Fibroblast of mammary gland (primary cell): ENCODE results near the gene INPP5A.

ENCODE experiments used
- DNase-seq: peaks from one replicate; pipeline ENCODE4 v3.0.0-alpha.2; 2010; ENCODE audit warnings: low read depth
- H3K4me3 ChIP-seq: 2 replicates; pipeline ENCODE4 v1.5.1; 2011; ENCODE audit warnings: low read depth, mild to moderate bottlenecking, low read length, moderate library complexity; ENCODE audit not compliant: control insufficient read depth
- TF ChIP-seq, protein P1 (sequence below): conservative IDR thresholded peaks from 2 replicates; pipeline ENCODE4 v1.5.1; 2011; ENCODE audit warnings: low read depth, low read length, inconsistent platforms; ENCODE audit not compliant: control insufficient read depth, insufficient read depth

INPP5A gene

DNA sequence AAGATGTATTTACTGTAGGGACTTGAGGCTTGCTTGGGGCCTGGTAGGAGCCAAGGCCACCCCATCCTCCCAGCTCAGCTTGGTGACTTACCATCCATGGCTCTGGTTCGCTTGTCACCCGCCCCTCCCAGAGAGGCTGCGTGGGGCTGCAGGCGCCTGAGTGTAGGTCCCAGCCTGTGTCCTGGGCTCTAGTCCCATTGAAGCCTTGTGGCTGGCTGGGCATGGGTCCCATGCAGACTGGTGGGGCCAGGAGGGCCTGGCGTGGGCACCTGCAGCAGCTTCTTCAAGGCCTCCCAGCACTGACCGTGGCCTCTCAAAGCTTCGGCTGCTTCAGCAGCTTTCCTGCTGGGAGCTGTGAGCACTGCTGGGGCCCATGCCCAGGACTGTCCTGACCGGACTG lies 118.1 kb downstream of the INPP5A start:
- H3K4me3 ChIP-seq, result no peak overlapping the region
- no peak for DNase-seq
- TF ChIP-seq, protein P1, sequence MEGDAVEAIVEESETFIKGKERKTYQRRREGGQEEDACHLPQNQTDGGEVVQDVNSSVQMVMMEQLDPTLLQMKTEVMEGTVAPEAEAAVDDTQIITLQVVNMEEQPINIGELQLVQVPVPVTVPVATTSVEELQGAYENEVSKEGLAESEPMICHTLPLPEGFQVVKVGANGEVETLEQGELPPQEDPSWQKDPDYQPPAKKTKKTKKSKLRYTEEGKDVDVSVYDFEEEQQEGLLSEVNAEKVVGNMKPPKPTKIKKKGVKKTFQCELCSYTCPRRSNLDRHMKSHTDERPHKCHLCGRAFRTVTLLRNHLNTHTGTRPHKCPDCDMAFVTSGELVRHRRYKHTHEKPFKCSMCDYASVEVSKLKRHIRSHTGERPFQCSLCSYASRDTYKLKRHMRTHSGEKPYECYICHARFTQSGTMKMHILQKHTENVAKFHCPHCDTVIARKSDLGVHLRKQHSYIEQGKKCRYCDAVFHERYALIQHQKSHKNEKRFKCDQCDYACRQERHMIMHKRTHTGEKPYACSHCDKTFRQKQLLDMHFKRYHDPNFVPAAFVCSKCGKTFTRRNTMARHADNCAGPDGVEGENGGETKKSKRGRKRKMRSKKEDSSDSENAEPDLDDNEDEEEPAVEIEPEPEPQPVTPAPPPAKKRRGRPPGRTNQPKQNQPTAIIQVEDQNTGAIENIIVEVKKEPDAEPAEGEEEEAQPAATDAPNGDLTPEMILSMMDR, result no peak

- H3K4me3 ChIP-seq, result no peak overlapping the region
- TF ChIP-seq, protein P1, result no peak
- no peak for DNase-seq
These were observed 118.9 kb downstream of the INPP5A start for GRCh38 chr10:132656283-132657126.

- H3K4me3 ChIP-seq, result no peak overlapping the region
- no peak for DNase-seq
- TF ChIP-seq, protein P1, result no peak
These were observed 119.6 kb downstream of the INPP5A start for GRCh38 chr10:132657127-132657706.

DNA sequence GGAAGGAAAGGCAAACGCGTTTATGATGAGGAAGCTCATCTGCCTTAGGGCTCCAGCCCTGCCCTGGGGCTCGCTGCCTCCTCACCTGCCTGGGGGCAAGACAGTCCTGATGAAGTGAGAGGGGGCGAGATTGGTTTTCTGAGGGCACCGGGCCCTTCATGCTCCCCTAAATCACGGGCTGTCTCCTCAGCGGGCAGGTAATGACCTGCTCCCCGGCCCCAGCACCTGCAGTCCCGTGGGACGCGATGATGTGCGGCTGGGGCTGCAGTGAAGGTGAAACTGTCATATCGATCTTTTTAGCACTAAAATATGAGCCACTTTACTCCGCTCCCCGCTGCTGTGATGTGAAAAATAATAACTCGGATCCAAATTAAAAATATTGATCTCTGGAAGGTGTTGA lies 120.2 kb downstream of the INPP5A start:
- no peak for DNase-seq
- TF ChIP-seq, protein P1, result no peak

GRCh38 chr10:132658546-132659205 lies 121.1 kb downstream of the INPP5A start:
- H3K4me3 ChIP-seq, result no peak overlapping the region
- no peak for DNase-seq
- TF ChIP-seq, protein P1, result no peak

More for the DNA sequence above, 120.2 kb downstream of the INPP5A start:
- no peak overlapping the region for H3K4me3 ChIP-seq

DNA sequence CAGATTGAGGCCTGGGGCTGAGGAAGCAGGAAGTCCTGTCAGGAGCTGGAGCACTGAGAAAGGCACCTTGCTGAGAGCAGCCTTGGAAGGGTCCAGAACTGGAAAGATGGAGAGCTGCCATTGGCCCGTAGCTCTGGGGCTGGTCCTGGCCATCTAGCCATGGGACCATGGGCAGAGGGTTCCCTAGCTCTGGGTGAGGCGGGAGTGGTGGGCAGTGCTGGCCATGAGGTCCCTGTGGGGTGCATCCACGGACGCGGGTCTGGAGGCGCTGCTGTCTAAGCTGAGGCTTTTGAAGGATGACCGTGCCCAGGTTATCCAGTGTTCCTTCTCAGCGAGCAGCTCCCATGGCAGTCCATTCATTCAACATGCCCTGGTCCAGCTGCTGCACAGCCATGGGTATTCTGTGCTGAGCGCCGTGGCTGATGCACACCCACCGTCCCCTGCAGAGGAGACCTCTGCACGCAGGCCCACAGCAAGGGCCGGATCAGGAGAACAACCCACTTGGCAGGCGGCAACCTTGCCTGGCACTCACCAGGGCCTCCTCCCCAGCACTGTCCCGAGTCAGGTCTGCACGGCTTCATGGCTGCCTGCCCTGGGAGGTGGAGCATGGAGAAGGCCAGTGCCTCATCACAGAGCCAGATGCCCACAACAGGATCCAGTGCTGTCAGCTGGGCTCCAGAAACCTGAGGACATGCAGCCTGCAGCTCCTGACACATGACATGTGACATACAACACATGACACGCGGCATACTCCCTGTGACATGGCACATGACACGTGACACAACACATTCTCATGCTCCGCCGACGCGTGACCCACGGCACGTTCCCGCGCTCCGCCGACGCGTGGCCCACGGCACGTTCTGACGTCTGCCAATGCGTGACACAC lies 121.9 kb downstream of the INPP5A start:
- TF ChIP-seq, protein P1, result no peak
- H3K4me3 ChIP-seq, result no peak overlapping the region
- no peak for DNase-seq
